ENCODE results near the gene COG2.
"Not testable (repeated sequence)": the region's sequence is repeated elsewhere in the genome, so short reads cannot be mapped to it uniquely, and the experiment has no call there.

The COG2 gene, protein sequence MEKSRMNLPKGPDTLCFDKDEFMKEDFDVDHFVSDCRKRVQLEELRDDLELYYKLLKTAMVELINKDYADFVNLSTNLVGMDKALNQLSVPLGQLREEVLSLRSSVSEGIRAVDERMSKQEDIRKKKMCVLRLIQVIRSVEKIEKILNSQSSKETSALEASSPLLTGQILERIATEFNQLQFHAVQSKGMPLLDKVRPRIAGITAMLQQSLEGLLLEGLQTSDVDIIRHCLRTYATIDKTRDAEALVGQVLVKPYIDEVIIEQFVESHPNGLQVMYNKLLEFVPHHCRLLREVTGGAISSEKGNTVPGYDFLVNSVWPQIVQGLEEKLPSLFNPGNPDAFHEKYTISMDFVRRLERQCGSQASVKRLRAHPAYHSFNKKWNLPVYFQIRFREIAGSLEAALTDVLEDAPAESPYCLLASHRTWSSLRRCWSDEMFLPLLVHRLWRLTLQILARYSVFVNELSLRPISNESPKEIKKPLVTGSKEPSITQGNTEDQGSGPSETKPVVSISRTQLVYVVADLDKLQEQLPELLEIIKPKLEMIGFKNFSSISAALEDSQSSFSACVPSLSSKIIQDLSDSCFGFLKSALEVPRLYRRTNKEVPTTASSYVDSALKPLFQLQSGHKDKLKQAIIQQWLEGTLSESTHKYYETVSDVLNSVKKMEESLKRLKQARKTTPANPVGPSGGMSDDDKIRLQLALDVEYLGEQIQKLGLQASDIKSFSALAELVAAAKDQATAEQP
- 11.7 to 56.5 (median 45.7) reads per million in 18 experiments for total RNA-seq

GRCh38 chr1:230642263-230642959 is at the start of gene COG2:
COG2 (plus strand) TSS chr1:230642481; CDS start chr1:230642607, 126 bp downstream.
- peak; percentile 94 to 96 for DNase-seq

- DNase-seq: no peak
Measured at GRCh38 chr1:230592848-230593414, 49.4 kb upstream of the COG2 start.

- no peak for DNase-seq
Measured at GRCh38 chr1:230594214-230594773, 48.0 kb upstream of the COG2 start.

- DNase-seq: no peak
Measured at GRCh38 chr1:230595181-230595580, 47.1 kb upstream of the COG2 start.

- no peak for DNase-seq
Measured at GRCh38 chr1:230596306-230596705, 46.0 kb upstream of the COG2 start.

GRCh38 chr1:230598745-230599144 is 43.5 kb upstream of the COG2 start:
- no peak for DNase-seq

- DNase-seq: no peak
Measured at GRCh38 chr1:230599926-230600656, 42.2 kb upstream of the COG2 start.

DNA sequence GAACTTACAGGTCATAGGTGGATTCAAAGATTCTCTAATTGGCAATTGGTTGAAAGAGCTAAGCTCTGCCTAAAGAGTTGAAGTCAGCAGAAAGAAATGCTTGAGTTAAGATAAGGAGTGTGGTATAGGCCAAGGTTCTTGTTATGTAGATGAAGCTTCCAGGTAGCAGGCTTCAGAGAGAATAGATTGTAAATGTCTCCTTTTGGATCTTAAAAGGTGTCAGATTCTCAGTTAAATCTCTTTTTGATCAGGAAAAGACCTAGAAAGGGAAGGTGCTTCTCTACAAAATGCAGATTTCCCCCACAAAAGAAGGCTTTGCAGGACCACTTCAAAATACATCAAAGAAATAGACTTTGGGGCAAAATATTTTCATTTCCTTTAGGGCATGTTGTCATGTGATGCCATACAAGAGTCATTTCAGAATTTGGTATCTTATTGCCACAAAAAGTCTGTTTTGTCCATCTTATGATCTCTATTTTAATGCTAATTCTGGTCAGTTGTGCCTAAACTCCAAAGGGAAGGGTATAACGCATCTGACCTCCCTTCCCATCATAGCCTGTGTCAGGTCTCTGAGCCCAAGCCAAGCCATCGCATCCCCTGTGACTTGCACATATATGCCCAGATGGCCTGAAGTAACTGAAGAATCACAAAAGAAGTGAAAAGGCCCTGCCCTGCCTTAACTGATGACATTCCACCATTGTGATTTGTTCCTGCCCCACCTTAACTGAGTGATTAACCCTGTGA is 41.5 kb upstream of the COG2 start:
- not testable (repeated sequence) for DNase-seq

GRCh38 chr1:230609208-230609607 is 33.1 kb upstream of the COG2 start:
- peak; percentile 24 to 25 for DNase-seq

DNA sequence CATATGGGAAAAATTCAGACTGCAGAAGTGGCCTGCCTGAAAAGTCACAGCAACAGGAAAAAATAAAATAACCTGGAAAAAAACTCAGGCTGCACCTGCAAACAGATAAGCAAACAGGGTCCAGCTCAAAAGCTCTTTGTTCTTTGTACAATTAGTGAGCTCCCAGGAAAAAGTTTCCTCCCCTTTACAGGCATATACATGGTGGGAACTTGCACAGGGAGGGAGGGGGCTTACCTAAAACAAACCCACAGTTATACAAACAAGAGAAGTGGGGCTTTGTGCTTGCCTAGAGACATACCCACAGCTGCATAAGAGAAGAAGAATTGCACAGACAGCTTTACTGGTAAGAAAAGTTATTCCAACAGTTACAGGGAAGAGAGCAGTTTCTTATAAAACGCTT is 31.7 kb upstream of the COG2 start:
- no peak for DNase-seq

- DNase-seq: no peak
Measured at GRCh38 chr1:230611128-230611877, 31.0 kb upstream of the COG2 start.

DNA sequence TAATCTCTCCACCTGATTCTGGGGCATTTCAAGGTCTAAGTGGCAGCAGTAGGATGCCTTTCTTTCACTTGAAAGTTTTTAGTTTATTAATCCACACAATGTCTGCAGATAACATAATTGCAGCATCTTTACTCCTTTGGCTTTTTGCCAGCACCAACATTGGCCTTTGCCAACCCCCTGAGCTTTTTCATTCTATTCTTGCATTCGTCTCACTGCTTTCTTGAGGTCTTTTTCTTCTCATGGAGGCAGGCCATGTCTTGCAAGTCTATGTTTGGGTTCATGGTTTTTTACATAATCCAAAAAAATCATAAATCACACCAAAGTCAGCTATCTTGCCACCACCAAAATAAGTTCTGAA is 30.4 kb upstream of the COG2 start:
- no peak for DNase-seq

GRCh38 chr1:230612651-230613050 is 29.6 kb upstream of the COG2 start:
- no peak for DNase-seq

GRCh38 chr1:230614121-230614520 is 28.2 kb upstream of the COG2 start:
- no peak for DNase-seq

DNA sequence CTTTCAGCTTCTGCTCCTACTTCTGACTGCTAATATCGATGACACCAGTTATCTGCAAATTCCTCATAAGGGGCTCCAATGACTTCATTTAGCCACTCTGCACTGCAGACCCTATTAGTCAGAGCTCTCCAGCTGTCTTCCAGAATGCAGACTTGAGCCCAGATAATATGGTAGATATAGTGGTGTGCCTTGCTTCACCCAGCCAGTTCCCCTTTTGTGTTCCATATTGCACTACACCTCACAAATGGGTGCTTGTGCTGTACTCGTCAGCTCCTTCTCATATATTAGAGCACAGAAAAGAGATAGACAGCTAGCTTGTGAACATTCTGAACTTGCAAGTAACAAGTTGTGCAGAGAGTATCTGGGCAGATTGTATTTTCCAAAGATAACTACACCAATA is 23.7 kb upstream of the COG2 start:
- DNase-seq: peak; percentile 8 to 11

DNA sequence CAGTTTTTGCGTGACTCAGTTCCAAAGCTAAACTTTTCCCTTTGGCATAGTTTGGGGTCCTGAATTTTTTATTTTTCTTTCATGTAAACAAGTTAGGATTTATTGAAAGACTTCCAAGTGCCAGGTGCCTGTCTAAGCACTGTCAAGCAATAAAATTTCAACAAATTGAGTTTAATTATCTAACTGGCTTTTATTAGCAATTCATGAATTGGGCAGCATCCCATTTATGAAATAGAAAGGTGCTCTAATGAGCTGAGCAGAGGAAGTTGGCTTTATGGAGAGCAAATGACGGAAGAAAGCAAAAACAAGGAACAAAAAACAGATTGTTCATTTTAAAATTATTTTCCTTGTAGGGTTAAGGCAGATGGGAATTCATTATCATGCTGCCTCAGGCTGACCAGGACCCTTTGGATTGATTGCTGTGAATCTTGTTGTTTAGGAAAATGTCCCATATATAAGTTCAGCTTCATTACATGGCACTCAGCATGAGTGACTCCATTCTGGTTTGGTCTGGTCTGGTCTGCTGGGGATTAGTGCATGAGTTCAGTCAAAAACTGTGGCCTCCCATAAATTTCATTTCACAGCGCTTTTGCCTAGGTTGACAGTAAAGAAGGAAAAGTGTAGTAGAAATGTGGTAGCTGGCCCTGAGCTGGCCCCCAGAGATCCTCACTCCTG is 21.5 kb upstream of the COG2 start:
- no peak for DNase-seq

DNA sequence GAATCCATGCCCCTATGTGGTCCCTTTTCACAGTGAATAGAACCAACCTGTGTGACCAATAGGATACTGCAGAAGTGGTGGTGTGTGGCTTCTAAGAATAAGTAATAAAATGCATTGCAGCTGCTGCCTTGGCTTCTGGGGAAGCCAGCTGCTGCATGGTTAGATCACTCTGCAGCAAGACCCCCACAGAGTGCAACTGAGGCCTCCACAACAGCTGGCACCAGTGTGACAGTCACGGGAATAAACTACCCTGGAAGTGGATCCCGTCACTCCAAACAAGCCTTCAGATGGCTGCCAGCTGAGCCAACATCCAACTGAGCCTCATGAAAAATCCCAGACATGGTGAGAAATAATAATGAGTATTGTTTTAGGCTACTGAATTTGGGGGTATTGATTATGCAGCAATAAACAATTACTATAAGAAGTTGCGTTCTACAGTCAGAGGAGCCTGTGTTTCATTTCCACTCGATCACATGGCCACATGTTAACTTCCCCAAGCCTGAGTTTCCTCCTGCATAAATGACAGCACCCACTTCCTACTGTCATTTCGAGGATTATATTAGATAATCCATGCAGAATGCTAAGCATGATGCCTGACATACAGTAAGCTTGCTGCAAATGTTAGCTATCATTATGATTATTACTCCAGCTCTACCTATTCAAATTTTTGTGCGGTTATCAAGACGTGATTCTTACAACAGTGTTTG is 20.8 kb upstream of the COG2 start:
- DNase-seq: peak; percentile 45 to 55

GRCh38 chr1:230622151-230622550 is 20.1 kb upstream of the COG2 start:
- no peak for DNase-seq

DNA sequence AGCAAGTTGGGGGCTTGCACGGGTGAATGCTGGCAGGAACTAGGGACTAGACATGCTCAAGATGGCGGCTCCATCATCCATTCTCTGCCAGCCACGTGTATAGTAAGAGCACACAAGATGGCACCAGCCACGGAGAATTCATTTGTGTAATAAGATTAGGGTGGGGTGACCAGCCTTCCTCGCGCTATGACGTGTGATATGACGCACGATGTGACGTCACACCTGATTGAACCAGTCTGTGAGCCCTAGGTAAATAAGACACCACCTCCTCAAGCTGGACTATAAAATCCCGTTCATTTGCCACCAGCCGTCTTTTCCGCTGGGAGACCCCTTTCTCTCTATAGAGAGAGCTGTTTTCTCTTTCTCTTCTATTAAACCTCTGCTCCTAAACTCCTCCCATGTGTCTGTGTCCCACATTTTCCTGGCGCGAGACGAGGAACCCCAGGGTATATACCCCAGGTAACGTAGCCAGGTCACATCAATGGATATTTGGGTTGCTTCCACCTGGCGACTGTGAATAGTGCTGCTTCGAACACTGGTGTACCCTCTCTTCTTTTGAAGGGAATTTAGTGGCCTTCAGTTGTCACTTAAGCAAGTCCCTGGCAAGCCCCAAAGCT is 18.1 kb upstream of the COG2 start:
- DNase-seq: no peak
